WTC11 (cell line): ENCODE measurements around the gene CRACR2B.

Experiments used
- ATF3 ChIP-seq: sonication (generic); formaldehyde crosslinking; conservative IDR thresholded peaks from 2 replicates; pipeline ENCODE4 v1.8.1; 2022; ENCODE audit warnings: mild to moderate bottlenecking, missing genetic modification reagents
- CTCF ChIP-seq: fragments of 200-600 bp; IDR thresholded peaks from 2 replicates; pipeline ENCODE4 v1.8.0; 2022; ENCODE audit warnings: antibody characterized with exemption
- E2F4 ChIP-seq: sonication (generic); formaldehyde crosslinking; IDR thresholded peaks from 2 replicates; pipeline ENCODE4 v1.8.1; 2022; ENCODE audit warnings: low read depth, mild to moderate bottlenecking, moderate library complexity, missing genetic modification reagents, borderline replicate concordance
- JAZF1 ChIP-seq: fragments of 250-450 bp; sonication (Bioruptor Pico); IDR thresholded peaks from 2 replicates; pipeline ENCODE4 v1.9.0; 2021; ENCODE audit warnings: moderate library complexity, mild to moderate bottlenecking, inconsistent platforms
- JUN ChIP-seq: sonication (generic); formaldehyde crosslinking; IDR thresholded peaks from 2 replicates; pipeline ENCODE4 v1.8.0; 2023; ENCODE audit warnings: mild to moderate bottlenecking, missing genetic modification reagents
- MXD4 ChIP-seq: fragments of 250-450 bp; sonication (Bioruptor Pico); IDR thresholded peaks from 2 replicates; pipeline ENCODE4 v1.8.0; 2021; ENCODE audit warnings: mild to moderate bottlenecking, moderate library complexity, borderline replicate concordance
- NFYB ChIP-seq: sonication (generic); formaldehyde crosslinking; conservative IDR thresholded peaks from 2 replicates; pipeline ENCODE4 v1.8.0; 2022; ENCODE audit warnings: low read depth, missing genetic modification reagents

- TF ChIP-seq MXD4 (no peak), NFYB (no peak), JAZF1 (no peak), CTCF (no peak), E2F4 (no peak), ATF3 (CRISPR knock-in tag) (no peak), JUN (CRISPR knock-in tag) (no peak)
These were observed 4.3 kb downstream of the CRACR2B start for GRCh38 chr11:831961-832528.
